ENCODE measurements around the gene PCDHGC3. TPM values are rescaled to one million over a fixed set of nuclear protein-coding genes. Genes with fewer than 3 reads are reported as not detected.

Gene PCDHGC3
- polyA plus RNA-seq, 1 experiment: 47.4 TPM

- H3K4me3 ChIP-seq (ENCODE audit: low read depth, low read length): no peak overlapping the region
- no peaks in the 10 kb centered on the region for H3K9me3 ChIP-seq (ENCODE audit: control insufficient read depth, insufficient read depth, low read length)
- POLR2A ChIA-PET: interaction anchor here (0.6 to 2.2 kb wide), 2 partner anchors 11 to 191 kb away, joined by 3 to 40 read pairs; no protein-coding TSS in a partner anchor
- no peak for DNase-seq (ENCODE audit: low read depth, low spot score)
- CTCF ChIA-PET: interaction anchor here (1.0 to 7.0 kb wide), 4 partner anchors 9 to 44 kb away, joined by 4 to 165 read pairs (median 12); no protein-coding TSS in a partner anchor
- no peak overlapping the region for H3K27ac ChIP-seq (ENCODE audit: low read depth, low read length)
- TF ChIP-seq, protein P1, sequence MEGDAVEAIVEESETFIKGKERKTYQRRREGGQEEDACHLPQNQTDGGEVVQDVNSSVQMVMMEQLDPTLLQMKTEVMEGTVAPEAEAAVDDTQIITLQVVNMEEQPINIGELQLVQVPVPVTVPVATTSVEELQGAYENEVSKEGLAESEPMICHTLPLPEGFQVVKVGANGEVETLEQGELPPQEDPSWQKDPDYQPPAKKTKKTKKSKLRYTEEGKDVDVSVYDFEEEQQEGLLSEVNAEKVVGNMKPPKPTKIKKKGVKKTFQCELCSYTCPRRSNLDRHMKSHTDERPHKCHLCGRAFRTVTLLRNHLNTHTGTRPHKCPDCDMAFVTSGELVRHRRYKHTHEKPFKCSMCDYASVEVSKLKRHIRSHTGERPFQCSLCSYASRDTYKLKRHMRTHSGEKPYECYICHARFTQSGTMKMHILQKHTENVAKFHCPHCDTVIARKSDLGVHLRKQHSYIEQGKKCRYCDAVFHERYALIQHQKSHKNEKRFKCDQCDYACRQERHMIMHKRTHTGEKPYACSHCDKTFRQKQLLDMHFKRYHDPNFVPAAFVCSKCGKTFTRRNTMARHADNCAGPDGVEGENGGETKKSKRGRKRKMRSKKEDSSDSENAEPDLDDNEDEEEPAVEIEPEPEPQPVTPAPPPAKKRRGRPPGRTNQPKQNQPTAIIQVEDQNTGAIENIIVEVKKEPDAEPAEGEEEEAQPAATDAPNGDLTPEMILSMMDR (IDR thresholded peaks at IDR 0.05; ENCODE audit: low read depth, low read length): no peak
- H3K27me3 ChIP-seq (ENCODE audit: control insufficient read depth, insufficient read depth, low read length): no peaks in the 10 kb centered on the region
These were observed 44.1 kb downstream of the PCDHGC3 start for GRCh38 chr5:141519605-141520565.

DNA sequence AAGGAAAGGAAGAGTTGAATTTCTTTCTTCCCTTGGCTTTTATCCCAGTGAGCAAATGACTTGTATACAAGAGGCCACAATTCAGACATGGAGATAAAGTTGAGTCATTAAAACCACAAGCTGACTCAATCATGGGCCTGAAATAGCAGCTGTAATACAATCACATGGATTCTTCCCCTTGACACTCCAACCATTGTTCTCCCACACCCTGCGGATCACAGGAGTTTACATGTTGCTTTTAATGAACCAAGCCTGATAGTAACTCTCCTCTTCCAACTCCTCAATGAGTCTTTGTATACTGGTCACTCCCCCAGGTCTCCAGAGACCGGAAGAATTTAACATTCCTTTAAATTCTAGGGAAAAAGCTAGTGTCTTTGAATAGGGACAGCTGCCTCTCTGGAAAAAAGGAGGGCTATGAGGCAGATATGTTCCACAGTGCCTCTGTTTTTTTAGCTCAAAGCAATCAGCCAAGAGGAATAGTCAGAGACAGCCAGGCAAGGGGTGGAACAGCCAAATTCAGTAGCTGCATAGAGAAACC is 45.5 kb downstream of the PCDHGC3 start:
- POLR2A ChIA-PET: interaction anchor here (1.1 to 2.2 kb wide), 5 partner anchors 9 to 44 kb away, joined by 3 to 40 read pairs (median 9); partner anchors contain the start of gene PCDHGC5
- peak overlapping the region; percentile 92 for H3K27ac ChIP-seq (ENCODE audit: low read depth, low read length)
- H3K27me3 ChIP-seq (ENCODE audit: control insufficient read depth, insufficient read depth, low read length): no peaks in the 10 kb centered on the region
- no peaks in the 10 kb centered on the region for H3K9me3 ChIP-seq (ENCODE audit: control insufficient read depth, insufficient read depth, low read length)
- TF ChIP-seq, protein P1 (IDR thresholded peaks at IDR 0.05; ENCODE audit: low read depth, low read length): no peak
- peak; percentile 97 for DNase-seq (ENCODE audit: low read depth, low spot score)
- CTCF ChIA-PET: interaction anchor here (0.6 to 9.0 kb wide), 12 partner anchors 10 to 1163 kb away, joined by 3 to 165 read pairs (median 5); partner anchors contain the start of genes PCDHGA12, PCDHGB3 and PCDHGC5
- no peak overlapping the region for H3K4me3 ChIP-seq (ENCODE audit: low read depth, low read length)

- H3K9me3 ChIP-seq (ENCODE audit: control insufficient read depth, insufficient read depth, low read length): no peaks in the 10 kb centered on the region
- no peaks in the 10 kb centered on the region for H3K27me3 ChIP-seq (ENCODE audit: control insufficient read depth, insufficient read depth, low read length)
- no peak for DNase-seq (ENCODE audit: low read depth, low spot score)
- TF ChIP-seq, protein P1 (IDR thresholded peaks at IDR 0.05; ENCODE audit: low read depth, low read length): no peak
- H3K27ac ChIP-seq (ENCODE audit: low read depth, low read length): peak overlapping the region; percentile 92
- POLR2A ChIA-PET: interaction anchor here (1.0 to 1.4 kb wide), 2 partner anchors 10 to 35 kb away, joined by 4 to 10 read pairs; no protein-coding TSS in a partner anchor
- H3K4me3 ChIP-seq (ENCODE audit: low read depth, low read length): no peak overlapping the region
- CTCF ChIA-PET: interaction anchor here (0.9 to 9.0 kb wide), 12 partner anchors 11 to 1164 kb away, joined by 3 to 165 read pairs (median 5); partner anchors contain the start of genes PCDHGA10, PCDHGA12, PCDHGB3 and PCDHGC3
These were observed 46.5 kb downstream of the PCDHGC3 start for GRCh38 chr5:141522301-141522700.

- Histone ChIP-seq H3K9me3 (ENCODE audit: control insufficient read depth, insufficient read depth, low read length) (no peaks in the 10 kb centered on the region), H3K27me3 (ENCODE audit: control insufficient read depth, insufficient read depth, low read length) (no peaks in the 10 kb centered on the region), H3K4me3 (ENCODE audit: low read depth, low read length) (no peak overlapping the region), H3K27ac (ENCODE audit: low read depth, low read length) (peak overlapping the region; percentile 95)
- ChIA-PET POLR2A (interaction anchor here (0.6 to 1.5 kb wide), 6 partner anchors 11 to 111 kb away, joined by 3 to 7 read pairs (median 3); partner anchors contain the start of genes PCDHGA10 and PCDHGC3), CTCF (interaction anchor here (0.5 to 9.0 kb wide), 38 partner anchors 11 to 185 kb away, joined by 3 to 165 read pairs (median 5); partner anchors contain the start of genes PCDHGA10, PCDHGA11, PCDHGA12 and PCDHGA2)
- DNase-seq (ENCODE audit: low read depth, low spot score): no peak
- TF ChIP-seq, protein P1 (IDR thresholded peaks at IDR 0.05; ENCODE audit: low read depth, low read length): no peak
These were observed 48.2 kb downstream of the PCDHGC3 start for GRCh38 chr5:141523991-141524390.

Data from AG04450 (cell line).